Nephron (organoid): Measurements from ENCODE around the gene ERC1.

Experiments used
- H3K27ac Mint-ChIP-seq, 3 experiments: 2 replicates each; pipeline ENCODE4 v1.8.0; 2020; ENCODE audit warnings: mixed read lengths in 3 of 3, mild to moderate bottlenecking in 2 of 3, moderate library complexity in 1 of 3
- H3K27me3 Mint-ChIP-seq: 2 replicates; pipeline ENCODE4 v1.8.0; 2021; ENCODE audit warnings: low read depth, mild to moderate bottlenecking, moderate library complexity, mixed read lengths
- H3K36me3 Mint-ChIP-seq: 2 replicates; pipeline ENCODE4 v1.8.0; 2020; ENCODE audit warnings: low read depth, mixed read lengths
- H3K4me1 Mint-ChIP-seq: 2 replicates; pipeline ENCODE4 v1.8.0; 2020; ENCODE audit warnings: mixed read lengths
- H3K4me3 Mint-ChIP-seq, 3 experiments: 2 replicates each; pipeline ENCODE4 v1.8.0; 2020; ENCODE audit warnings: mild to moderate bottlenecking in 3 of 3, mixed read lengths in 3 of 3, moderate library complexity in 2 of 3
- H3K9me3 Mint-ChIP-seq: 2 replicates; pipeline ENCODE4 v1.8.0; 2020; ENCODE audit warnings: mixed read lengths
- CTCF ChIP-seq, 3 experiments: fragments of 200-600 bp; sonication (generic); IDR thresholded peaks; one replicate each; pipeline ENCODE4 v1.5.0; 2021; ENCODE audit warnings: antibody characterized with exemption in 3 of 3; ENCODE audit not compliant: unreplicated experiment in 3 of 3

The ERC1 gene

GRCh38 chr12:1041478-1041877 is 50.5 kb downstream of the ERC1 start:
- Mint-ChIP-seq H3K4me3 (no peak overlapping the region), H3K9me3 (no peaks in the 10 kb centered on the region), H3K4me1 (no peaks in the 10 kb centered on the region), H3K27me3 (no peaks in the 10 kb centered on the region), H3K27ac (no peak overlapping the region), H3K36me3 (peaks cover 23% of the 10 kb centered on the region)
- no peak for TF ChIP-seq CTCF (IDR thresholded peaks at IDR 0.05; ENCODE audit: unreplicated experiment in 3 of 3)

- no peak for TF ChIP-seq CTCF (IDR thresholded peaks at IDR 0.05; ENCODE audit: unreplicated experiment in 3 of 3)
- no peak overlapping the region for H3K4me3 Mint-ChIP-seq
- no peaks in the 10 kb centered on the region for H3K27me3 Mint-ChIP-seq
- peaks cover 8% of the 10 kb centered on the region for H3K36me3 Mint-ChIP-seq
- H3K9me3 Mint-ChIP-seq, result no peaks in the 10 kb centered on the region
- peaks cover 4% of the 10 kb centered on the region for H3K4me1 Mint-ChIP-seq
- no peak overlapping the region for H3K27ac Mint-ChIP-seq
These were observed 53.2 kb downstream of the ERC1 start for GRCh38 chr12:1044199-1044598.

- Mint-ChIP-seq H3K27ac (no peak overlapping the region), H3K4me1 (peaks cover 4% of the 10 kb centered on the region), H3K27me3 (no peaks in the 10 kb centered on the region)
These were observed 53.7 kb downstream of the ERC1 start for GRCh38 chr12:1044696-1045095.

GRCh38 chr12:1046727-1047126 is 55.7 kb downstream of the ERC1 start:
- no peak for TF ChIP-seq CTCF (IDR thresholded peaks at IDR 0.05; ENCODE audit: unreplicated experiment in 3 of 3)
- no peaks in the 10 kb centered on the region for H3K36me3 Mint-ChIP-seq
- no peak overlapping the region for H3K27ac Mint-ChIP-seq
- H3K4me1 Mint-ChIP-seq, result peaks cover 4% of the 10 kb centered on the region
- H3K4me3 Mint-ChIP-seq, result no peak overlapping the region
- H3K27me3 Mint-ChIP-seq, result no peaks in the 10 kb centered on the region
- no peaks in the 10 kb centered on the region for H3K9me3 Mint-ChIP-seq

More at GRCh38 chr12:1044696-1045095, 53.7 kb downstream of the ERC1 start:
- no peak for TF ChIP-seq CTCF (IDR thresholded peaks at IDR 0.05; ENCODE audit: unreplicated experiment in 3 of 3)
- no peak overlapping the region for H3K4me3 Mint-ChIP-seq
- H3K36me3 Mint-ChIP-seq, result peaks cover 8% of the 10 kb centered on the region
- H3K9me3 Mint-ChIP-seq, result no peaks in the 10 kb centered on the region

GRCh38 chr12:1047898-1048660 is 57.1 kb downstream of the ERC1 start:
- Mint-ChIP-seq H3K36me3 (no peaks in the 10 kb centered on the region), H3K9me3 (no peaks in the 10 kb centered on the region), H3K4me3 (no peak overlapping the region), H3K4me1 (peaks cover 4% of the 10 kb centered on the region), H3K27me3 (no peaks in the 10 kb centered on the region), H3K27ac (no peak overlapping the region)
- no peak for TF ChIP-seq CTCF (IDR thresholded peaks at IDR 0.05; ENCODE audit: unreplicated experiment in 3 of 3)
